Smooth muscle cell (in vitro differentiated cells): ENCODE results near the gene C20orf173. TPM values are rescaled to one million over a fixed set of nuclear protein-coding genes. Genes with fewer than 3 reads are reported as not detected.
"Not testable (repeated sequence)": the region's sequence is repeated elsewhere in the genome, so short reads cannot be mapped to it uniquely, and the experiment has no call there.

Experiments used
- DNase-seq: peaks from one replicate; lab custom pipeline; 2025; ENCODE audit not compliant: unreplicated experiment; lab: John Stamatoyannopoulos, UW
- H2AFZ ChIP-seq: fragments of 200-600 bp; sonication (generic); 2 replicates; pipeline ENCODE4 v1.6.0; 2016; ENCODE audit warnings: antibody characterized with exemption, low read depth, mild to moderate bottlenecking
- H3F3A ChIP-seq: fragments of 200-600 bp; sonication (generic); 2 replicates; pipeline ENCODE4 v1.6.0; 2017; ENCODE audit warnings: antibody characterized with exemption, low read depth
- H3K27ac ChIP-seq: fragments of 200-600 bp; sonication (generic); 2 replicates; pipeline ENCODE4 v1.5.1; 2016; ENCODE audit warnings: low read depth, mild to moderate bottlenecking
- H3K27me3 ChIP-seq: fragments of 200-600 bp; sonication (generic); 2 replicates; pipeline ENCODE4 v1.6.1; 2016; ENCODE audit warnings: low read depth, mild to moderate bottlenecking
- H3K36me3 ChIP-seq: fragments of 200-600 bp; sonication (generic); 2 replicates; pipeline ENCODE4 v1.5.1; 2016; ENCODE audit warnings: low read depth
- H3K4me1 ChIP-seq: fragments of 200-600 bp; sonication (generic); 2 replicates; pipeline ENCODE4 v1.5.1; 2016; ENCODE audit warnings: low read depth
- H3K4me2 ChIP-seq: fragments of 200-600 bp; sonication (generic); 2 replicates; pipeline ENCODE4 v1.6.0; 2016; ENCODE audit warnings: mild to moderate bottlenecking
- H3K4me3 ChIP-seq: fragments of 200-600 bp; sonication (generic); 2 replicates; pipeline ENCODE4 v1.5.1; 2016; ENCODE audit warnings: mild to moderate bottlenecking
- H3K79me2 ChIP-seq: fragments of 200-600 bp; sonication (generic); 2 replicates; pipeline ENCODE4 v1.6.0; 2016; ENCODE audit warnings: low read depth, mild to moderate bottlenecking
- H3K9ac ChIP-seq: fragments of 200-600 bp; sonication (generic); 2 replicates; pipeline ENCODE4 v1.6.0; 2016; ENCODE audit warnings: low read depth
- H3K9me3 ChIP-seq: fragments of 200-600 bp; sonication (generic); replicated peaks from 2 replicates; pipeline ENCODE4 v1.5.1; 2016; ENCODE audit warnings: low read depth
- H4K20me1 ChIP-seq: fragments of 200-600 bp; sonication (generic); 2 replicates; pipeline ENCODE4 v1.6.0; 2016; ENCODE audit warnings: low read depth
- CTCF ChIP-seq: fragments of 200-600 bp; sonication (generic); IDR thresholded peaks from 2 replicates; pipeline ENCODE4 v1.5.1; 2017; ENCODE audit warnings: borderline replicate concordance, mild to moderate bottlenecking, antibody characterized with exemption; ENCODE audit not compliant: insufficient read depth, poor library complexity, severe bottlenecking
- WGBS: methylation state at CpG from one replicate; pipeline ENCODE4 v1.1.7; 2016; ENCODE audit warnings: low lambda C conversion rate; 5-methylcytosine and 5-hydroxymethylcytosine counted together
- polyA plus RNA-seq: library from polyadenylated mRNA; unstranded; fragments of >200 nt; fragmentation: Nextera tagmentation; extraction: Ambion mirVana; gene quantifications from 2 replicates; pipeline ENCODE4 v1.2.1, GENCODE V29; 2016
- total RNA-seq: library from RNA; depleted of rRNA; stranded (reverse); fragments of >200 nt; gene quantifications from 2 replicates; pipeline ENCODE4 v1.2.3, GENCODE V29; 2014

Gene C20orf173
- total and polyA plus RNA-seq, 2 experiments from 2014 or later: not detected

GRCh38 chr20:35552914-35553313, 23.5 kb upstream of the C20orf173 start:
- Histone ChIP-seq H3K36me3 (no peaks in the 10 kb centered on the region), H3K9ac (no peak overlapping the region), H3K9me3 (no peaks in the 10 kb centered on the region), H3K4me2 (no peak overlapping the region), H3K79me2 (no peaks in the 10 kb centered on the region), H3K27me3 (no peaks in the 10 kb centered on the region), H3K27ac (no peak overlapping the region), H3F3A (no peaks in the 10 kb centered on the region), H3K4me3 (no peak overlapping the region), H4K20me1 (peaks cover 7% of the 10 kb centered on the region), H2AFZ (no peak overlapping the region), H3K4me1 (no peaks in the 10 kb centered on the region)
- DNase-seq: no peak
- no peak for TF ChIP-seq CTCF
- WGBS: 93% methylated on average over 3 of the region's 3 CpGs

- H3K36me3 ChIP-seq: no peaks in the 10 kb centered on the region
- WGBS: 89% methylated on average over 4 of the region's 4 CpGs
These were observed 22.1 kb upstream of the C20orf173 start for GRCh38 chr20:35551503-35551902.

GRCh38 chr20:35547329-35547728, 17.9 kb upstream of the C20orf173 start:
- Histone ChIP-seq H3K4me2 (no peak overlapping the region), H3F3A (no peaks in the 10 kb centered on the region), H3K4me3 (no peak overlapping the region), H4K20me1 (peaks cover 2% of the 10 kb centered on the region), H3K36me3 (no peaks in the 10 kb centered on the region), H2AFZ (no peak overlapping the region), H3K27ac (no peak overlapping the region), H3K4me1 (peaks cover 3% of the 10 kb centered on the region), H3K9me3 (no peaks in the 10 kb centered on the region), H3K27me3 (no peaks in the 10 kb centered on the region), H3K79me2 (no peaks in the 10 kb centered on the region), H3K9ac (no peak overlapping the region)
- no peak for DNase-seq
- TF ChIP-seq CTCF: no peak
- WGBS: 86% methylated on average over 9 of the region's 9 CpGs

More at GRCh38 chr20:35551503-35551902, 22.1 kb upstream of the C20orf173 start:
- Histone ChIP-seq H3K4me1 (no peaks in the 10 kb centered on the region), H4K20me1 (peaks cover 7% of the 10 kb centered on the region), H2AFZ (no peak overlapping the region), H3K9me3 (no peaks in the 10 kb centered on the region), H3K79me2 (no peaks in the 10 kb centered on the region), H3K27ac (no peak overlapping the region), H3K4me2 (no peak overlapping the region), H3K4me3 (no peak overlapping the region), H3K27me3 (no peaks in the 10 kb centered on the region), H3F3A (no peaks in the 10 kb centered on the region), H3K9ac (no peak overlapping the region)
- no peak for TF ChIP-seq CTCF
- no peak for DNase-seq

- H3K27ac ChIP-seq: no peak overlapping the region
- no peaks in the 10 kb centered on the region for H3K36me3 ChIP-seq
- H2AFZ ChIP-seq: no peak overlapping the region
- no peak overlapping the region for H3K9ac ChIP-seq
- no peak for TF ChIP-seq CTCF
- H3K4me2 ChIP-seq: no peak overlapping the region
- no peak for DNase-seq
- H3K4me3 ChIP-seq: no peak overlapping the region
- no peaks in the 10 kb centered on the region for H3K79me2 ChIP-seq
- peaks cover 3% of the 10 kb centered on the region for H3K4me1 ChIP-seq
- 91% methylated on average over 1 of the region's 1 CpG for WGBS
- H3F3A ChIP-seq: no peaks in the 10 kb centered on the region
- H3K27me3 ChIP-seq: no peaks in the 10 kb centered on the region
- no peaks in the 10 kb centered on the region for H3K9me3 ChIP-seq
- H4K20me1 ChIP-seq: no peaks in the 10 kb centered on the region
These were observed 16.7 kb upstream of the C20orf173 start for GRCh38 chr20:35546127-35546526.

GRCh38 chr20:35544941-35545340, 15.5 kb upstream of the C20orf173 start:
- H3K4me1 ChIP-seq, H3K36me3 ChIP-seq, H3K4me3 ChIP-seq, DNase-seq, H3F3A ChIP-seq, H3K9ac ChIP-seq, H3K9me3 ChIP-seq, H4K20me1 ChIP-seq, H3K4me2 ChIP-seq, H3K79me2 ChIP-seq, H3K27me3 ChIP-seq, H3K27ac ChIP-seq, H2AFZ ChIP-seq: not testable (repeated sequence)
- 97% methylated on average over 7 of the region's 7 CpGs for WGBS
